Liver (tissue), 9 donors: ENCODE measurements around the gene CD7. TPM values are rescaled to one million over a fixed set of nuclear protein-coding genes. Genes with fewer than 3 reads are reported as not detected.
A peak's percentile ranks its signal among the peaks of the same experiment; 100 is the strongest.

Experiments used
- DNase-seq: peaks from one replicate; pipeline ENCODE4 v3.0.0-alpha.2; 2017; ENCODE audit warnings: low spot score
- H3K27ac ChIP-seq, 2 donors: one replicate each; pipeline ENCODE4 v1.7.0; 2013; ENCODE audit warnings: inconsistent platforms in 2 of 2, low read length in 2 of 2, control low read depth in 1 of 2, low read depth in 1 of 2, mild to moderate bottlenecking in 1 of 2
- H3K27me3 ChIP-seq, 4 donors: one replicate each; pipeline versions ENCODE4 v1.6.1 to v1.7.0; 2013; ENCODE audit warnings: low read length in 3 of 4, inconsistent platforms in 1 of 4, mild to moderate bottlenecking in 1 of 4, moderate library complexity in 1 of 4; ENCODE audit not compliant: control insufficient read depth in 4 of 4, insufficient read depth in 4 of 4
- H3K36me3 ChIP-seq, 4 donors: one replicate each; pipeline versions ENCODE4 v1.6.1 to v1.7.0; 2013; ENCODE audit warnings: low read length in 3 of 4, mild to moderate bottlenecking in 3 of 4, low read depth in 1 of 4, moderate library complexity in 1 of 4; ENCODE audit not compliant: control insufficient read depth in 4 of 4, insufficient read depth in 3 of 4
- H3K4me1 ChIP-seq, 4 donors: one replicate each; pipeline versions ENCODE4 v1.6.1 to v1.7.0; 2013; ENCODE audit warnings: low read length in 3 of 4, mild to moderate bottlenecking in 3 of 4, moderate library complexity in 1 of 4; ENCODE audit not compliant: control insufficient read depth in 4 of 4, insufficient read depth in 4 of 4
- H3K4me3 ChIP-seq, 3 donors: one replicate each; pipeline versions ENCODE4 v1.6.1 to v1.7.0; 2013; ENCODE audit warnings: low read length in 3 of 3, control low read depth in 1 of 3, low read depth in 1 of 3, mild to moderate bottlenecking in 1 of 3
- H3K9ac ChIP-seq, 2 donors: one replicate each; pipeline ENCODE4 v1.7.0; 2013; ENCODE audit warnings: low read length in 2 of 2, mild to moderate bottlenecking in 2 of 2, moderate library complexity in 2 of 2, control low read depth in 1 of 2, low read depth in 1 of 2
- H3K9me3 ChIP-seq, 4 donors: one replicate each; pipeline versions ENCODE4 v1.6.1 to v1.7.0; 2013; ENCODE audit warnings: low read length in 3 of 4; ENCODE audit not compliant: control insufficient read depth in 4 of 4
- ATF3 ChIP-seq: IDR thresholded peaks from 2 replicates; pipeline ENCODE4 v1.6.1; 2016; ENCODE audit warnings: antibody characterized with exemption
- CTCF ChIP-seq: fragments of 150-350 bp; IDR thresholded peaks from 2 replicates; pipeline ENCODE4 v1.5.1; 2017; ENCODE audit warnings: improper control_type of control experiment, low read depth, low read length; ENCODE audit not compliant: missing input control
- EGR1 ChIP-seq, 2 donors: IDR thresholded peaks; 2 replicates each; pipeline ENCODE4 v1.6.1; 2016 to 2018; ENCODE audit warnings: antibody characterized with exemption in 2 of 2, low read depth in 2 of 2
- FOXA1 ChIP-seq: IDR thresholded peaks from 2 replicates; pipeline ENCODE4 v1.6.1; 2016; ENCODE audit warnings: antibody characterized with exemption
- FOXA2 ChIP-seq: IDR thresholded peaks from 2 replicates; pipeline ENCODE4 v1.6.1; 2016; ENCODE audit warnings: antibody characterized with exemption
- GABPA ChIP-seq, 2 donors: IDR thresholded peaks in 1 of 2; conservative IDR thresholded peaks in 1 of 2; 2 replicates each; pipeline ENCODE4 v1.6.1; 2016; ENCODE audit warnings: antibody characterized with exemption in 2 of 2, mild to moderate bottlenecking in 1 of 2, moderate library complexity in 1 of 2
- HNF4G ChIP-seq: IDR thresholded peaks from 2 replicates; pipeline ENCODE4 v1.6.1; 2016; ENCODE audit warnings: antibody characterized with exemption
- JUND ChIP-seq, 2 donors: IDR thresholded peaks; 2 replicates each; pipeline ENCODE4 v1.6.1; 2016; ENCODE audit warnings: antibody characterized with exemption in 2 of 2
- MAX ChIP-seq: IDR thresholded peaks from 2 replicates; pipeline ENCODE4 v1.6.1; 2016; ENCODE audit warnings: antibody characterized with exemption
- NR2F2 ChIP-seq: IDR thresholded peaks from 2 replicates; pipeline ENCODE4 v1.6.1; 2016; ENCODE audit warnings: antibody characterized with exemption
- RAD21 ChIP-seq, 2 donors: IDR thresholded peaks; 2 replicates each; pipeline ENCODE4 v1.6.1; 2016; ENCODE audit warnings: antibody characterized with exemption in 2 of 2, mild to moderate bottlenecking in 2 of 2
- REST ChIP-seq: IDR thresholded peaks from 2 replicates; pipeline ENCODE4 v1.6.1; 2016; ENCODE audit warnings: antibody characterized with exemption, mild to moderate bottlenecking
- RXRA ChIP-seq, 2 donors: IDR thresholded peaks; 2 replicates each; pipeline ENCODE4 v1.6.1; 2017 to 2018; ENCODE audit warnings: antibody characterized with exemption in 2 of 2, mild to moderate bottlenecking in 1 of 2
- SP1 ChIP-seq: IDR thresholded peaks from 2 replicates; pipeline ENCODE4 v1.6.1; 2018; ENCODE audit warnings: antibody characterized with exemption, mild to moderate bottlenecking
- TAF1 ChIP-seq: conservative IDR thresholded peaks from 2 replicates; pipeline ENCODE4 v1.6.1; 2016; ENCODE audit warnings: antibody characterized with exemption, mild to moderate bottlenecking
- YY1 ChIP-seq: IDR thresholded peaks from 2 replicates; pipeline ENCODE4 v1.6.1; 2016; ENCODE audit warnings: antibody characterized with exemption, mild to moderate bottlenecking
- ZBTB33 ChIP-seq: IDR thresholded peaks from 2 replicates; pipeline ENCODE4 v1.6.1; 2016; ENCODE audit warnings: antibody characterized with exemption
- WGBS: extraction: QIAGEN DNeasy Blood & Tissue Kit; methylation state at CpG from one replicate; pipeline ENCODE4 v1.1.7; 2013; 5-methylcytosine and 5-hydroxymethylcytosine counted together
- polyA plus RNA-seq, 2 donors: library from polyadenylated mRNA; stranded (reverse) in 1 of 2; unstranded in 1 of 2; fragments of 200-250 nt in 1 of 2; fragments of >200 nt in 1 of 2; fragmentation: Nextera tagmentation in 1 of 2; extraction: Ambion mirVana in 1 of 2; gene quantifications; one replicate each; pipeline versions ENCODE4 v1.2.1 to v1.2.3, GENCODE V29; 2013 to 2015
- total RNA-seq, 2 donors: library from RNA; depleted of rRNA; stranded (reverse); fragments of >200 nt; gene quantifications; one replicate each; pipeline ENCODE4 v1.2.3, GENCODE V29; 2014
- donor health status: healthy.
- donor health status: healthy.
- donor health status: healthy.
- donor health status: healthy.
- donor health status: healthy.

CD7 gene
- total and polyA plus RNA-seq, 4 donors = 1.0 to 1.5 (median 1.4) TPM

- TF ChIP-seq REST = peak; percentile 48
- TF ChIP-seq MAX = peak; percentile 38
- TF ChIP-seq ATF3 = no peak
- no peak for TF ChIP-seq JUND (IDR thresholded peaks at IDR 0.05)
Measured at GRCh38 chr17:82292251-82293154, 24.9 kb downstream of the CD7 start (continued).

GRCh38 chr17:82291582-82292250, 25.7 kb downstream of the CD7 start:
- Histone ChIP-seq H3K4me3 (peak overlapping the region; percentile 68 to 97 (median 82)), H3K36me3 (no peaks in the 10 kb centered on the region), H3K9ac (peak overlapping the region in 1 of 2 donors; percentile 98), H3K9me3 (no peaks in the 10 kb centered on the region), H3K4me1 (peaks cover 4 to 34% (median 25%) of the 10 kb centered on the region in 4 donors), H3K27me3 (no peaks in the 10 kb centered on the region), H3K27ac (peak overlapping the region; percentile 94 to 99)
- WGBS = 91% methylated on average over 19 of the region's 19 CpGs
- DNase-seq = no peak
- TF ChIP-seq JUND (IDR thresholded peaks at IDR 0.05) (no peak), EGR1 (IDR thresholded peaks at IDR 0.05; ENCODE audit: low read depth in 2 of 2) (no peak), ATF3 (no peak), HNF4G (no peak), TAF1 (no peak), GABPA (IDR thresholded peaks at IDR 0.05 in 1 of 2, conservative IDR thresholded peaks at IDR 0.05 in 1 of 2) (no peak), CTCF (no peak), SP1 (no peak), MAX (no peak), YY1 (no peak), RAD21 (IDR thresholded peaks at IDR 0.05) (no peak), FOXA1 (no peak), NR2F2 (no peak), RXRA (IDR thresholded peaks at IDR 0.05) (no peak), ZBTB33 (no peak), FOXA2 (no peak)
